Measurements from ENCODE around the gene COQ8A.

- no peak for TF ChIP-seq EP300 (IDR thresholded peaks at IDR 0.05; ENCODE audit: low read depth)
- TF ChIP-seq POLR2A (IDR thresholded peaks at IDR 0.05): no peak
- no peak for TF ChIP-seq CTCF (IDR thresholded peaks at IDR 0.05)
- TF ChIP-seq POLR2AphosphoS5 (IDR thresholded peaks at IDR 0.05): no peak
These were observed 45.3 kb upstream of the COQ8A start for GRCh38 chr1:226894826-226895225.
